ENCODE results near the gene OR51E2. TPM values are rescaled to one million over a fixed set of nuclear protein-coding genes. Genes with fewer than 3 reads are reported as not detected.

OR51E2 gene
- total and polyA plus RNA-seq, 2 experiments from 2014 or later: 0.30 to 0.57 TPM

GRCh38 chr11:4636136-4636535 is 61.5 kb downstream of the OR51E2 start:
- Histone ChIP-seq H3K79me2 (no peaks in the 10 kb centered on the region), H2AFZ (no peak overlapping the region), H3K4me2 (no peak overlapping the region), H4K20me1 (ENCODE audit: insufficient read depth, poor library complexity, severe bottlenecking) (no peaks in the 10 kb centered on the region), H3K4me3 (no peak overlapping the region), H3K9me3 (ENCODE audit: low read depth) (no peaks in the 10 kb centered on the region), H3K36me3 (replicated peaks; ENCODE audit: insufficient read depth, low read depth) (no peaks in the 10 kb centered on the region), H3K27me3 (no peaks in the 10 kb centered on the region), H3K9me2 (replicated peaks; ENCODE audit: insufficient read depth) (no peaks in the 10 kb centered on the region), H3K4me1 (ENCODE audit: insufficient read depth) (no peaks in the 10 kb centered on the region), H3K27ac (no peak overlapping the region)
- no peak for DNase-seq (ENCODE audit: low spot score)
- no peak for TF ChIP-seq EZH2 (IDR thresholded peaks at IDR 0.05; ENCODE audit: borderline replicate concordance)
- TF ChIP-seq, protein P1, sequence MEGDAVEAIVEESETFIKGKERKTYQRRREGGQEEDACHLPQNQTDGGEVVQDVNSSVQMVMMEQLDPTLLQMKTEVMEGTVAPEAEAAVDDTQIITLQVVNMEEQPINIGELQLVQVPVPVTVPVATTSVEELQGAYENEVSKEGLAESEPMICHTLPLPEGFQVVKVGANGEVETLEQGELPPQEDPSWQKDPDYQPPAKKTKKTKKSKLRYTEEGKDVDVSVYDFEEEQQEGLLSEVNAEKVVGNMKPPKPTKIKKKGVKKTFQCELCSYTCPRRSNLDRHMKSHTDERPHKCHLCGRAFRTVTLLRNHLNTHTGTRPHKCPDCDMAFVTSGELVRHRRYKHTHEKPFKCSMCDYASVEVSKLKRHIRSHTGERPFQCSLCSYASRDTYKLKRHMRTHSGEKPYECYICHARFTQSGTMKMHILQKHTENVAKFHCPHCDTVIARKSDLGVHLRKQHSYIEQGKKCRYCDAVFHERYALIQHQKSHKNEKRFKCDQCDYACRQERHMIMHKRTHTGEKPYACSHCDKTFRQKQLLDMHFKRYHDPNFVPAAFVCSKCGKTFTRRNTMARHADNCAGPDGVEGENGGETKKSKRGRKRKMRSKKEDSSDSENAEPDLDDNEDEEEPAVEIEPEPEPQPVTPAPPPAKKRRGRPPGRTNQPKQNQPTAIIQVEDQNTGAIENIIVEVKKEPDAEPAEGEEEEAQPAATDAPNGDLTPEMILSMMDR (IDR thresholded peaks at IDR 0.05; ENCODE audit: poor library complexity): no peak
- no peak for TF ChIP-seq EZH2phosphoT487 (IDR thresholded peaks at IDR 0.05; ENCODE audit: low read depth, severe bottlenecking, unreplicated experiment)
- 72% methylated on average over 2 of the region's 2 CpGs for WGBS (ENCODE audit: low lambda C conversion rate, missing lambda C conversion rate)

Other genes with a start within 250 kb of the OR51E2 start
- not detected in 2 replicates for gene OR52K2, start 248.6 kb downstream of the OR51E2 start, total RNA-seq
- not detected in 2 replicates for gene OR52K2, start 248.6 kb downstream of the OR51E2 start, polyA plus RNA-seq
- 0.04 and 0.07 TPM in 2 replicates for gene OR52K1, start 215.2 kb downstream of the OR51E2 start, total RNA-seq
- not detected in 2 replicates for gene OR52K1, start 215.2 kb downstream of the OR51E2 start, polyA plus RNA-seq
- gene OR52M1, start 152.7 kb downstream of the OR51E2 start, total RNA-seq: 0.27 TPM in 1 of 2 replicates, not detected in the other
- not detected in 2 replicates for gene OR52M1, start 152.7 kb downstream of the OR51E2 start, polyA plus RNA-seq
- gene OR52I2, start 116.1 kb downstream of the OR51E2 start, total RNA-seq: not detected in 2 replicates
- gene OR52I2, start 116.1 kb downstream of the OR51E2 start, polyA plus RNA-seq: not detected in 2 replicates
- not detected in 2 replicates for gene OR52I1, start 103.8 kb downstream of the OR51E2 start, total RNA-seq
- gene OR52I1, start 103.8 kb downstream of the OR51E2 start, polyA plus RNA-seq: not detected in 2 replicates
- 16.1 and 19.8 TPM in 2 replicates for gene TRIM68, start 89.6 kb downstream of the OR51E2 start, total RNA-seq
- gene TRIM68, start 89.6 kb downstream of the OR51E2 start, polyA plus RNA-seq: 5.9 and 8.3 TPM in 2 replicates
- gene OR51D1, start 60.4 kb downstream of the OR51E2 start, total RNA-seq: not detected in 2 replicates
- not detected in 2 replicates for gene OR51D1, start 60.4 kb downstream of the OR51E2 start, polyA plus RNA-seq
- gene OR51E1, start 53.9 kb downstream of the OR51E2 start, total RNA-seq: 1.2 and 1.3 TPM in 2 replicates
- 0.92 and 2.2 TPM in 2 replicates for gene OR51E1, start 53.9 kb downstream of the OR51E2 start, polyA plus RNA-seq
- gene MMP26, start 6.9 kb upstream of the OR51E2 start, total RNA-seq: not detected in 2 replicates
- gene MMP26, start 6.9 kb upstream of the OR51E2 start, polyA plus RNA-seq: not detected in 2 replicates
- gene OR51F1, start 72.1 kb upstream of the OR51E2 start, total RNA-seq: not detected in 2 replicates
- not detected in 2 replicates for gene OR51F1, start 72.1 kb upstream of the OR51E2 start, polyA plus RNA-seq
- gene OR52R1, start 106.5 kb upstream of the OR51E2 start, total RNA-seq: not detected in 2 replicates
- not detected in 2 replicates for gene OR52R1, start 106.5 kb upstream of the OR51E2 start, polyA plus RNA-seq
- gene OR51F2, start 123.5 kb upstream of the OR51E2 start, total RNA-seq: not detected in 2 replicates
- gene OR51F2, start 123.5 kb upstream of the OR51E2 start, polyA plus RNA-seq: not detected in 2 replicates
- gene OR51S1, start 151.4 kb upstream of the OR51E2 start, total RNA-seq: not detected in 2 replicates
- gene OR51S1, start 151.4 kb upstream of the OR51E2 start, polyA plus RNA-seq: not detected in 2 replicates
- not detected in 2 replicates for gene OR51T1, start 184.0 kb upstream of the OR51E2 start, total RNA-seq
- gene OR51T1, start 184.0 kb upstream of the OR51E2 start, polyA plus RNA-seq: not detected in 2 replicates
- gene OR51A7, start 205.9 kb upstream of the OR51E2 start, total RNA-seq: not detected in 2 replicates
- gene OR51A7, start 205.9 kb upstream of the OR51E2 start, polyA plus RNA-seq: not detected in 2 replicates
- not detected in 2 replicates for gene OR51G2, start 221.5 kb upstream of the OR51E2 start, total RNA-seq
- not detected in 2 replicates for gene OR51G2, start 221.5 kb upstream of the OR51E2 start, polyA plus RNA-seq
- not detected in 2 replicates for gene OR51G1, start 226.5 kb upstream of the OR51E2 start, total RNA-seq
- not detected in 2 replicates for gene OR51G1, start 226.5 kb upstream of the OR51E2 start, polyA plus RNA-seq
- gene OR51A4, start 249.8 kb upstream of the OR51E2 start, total RNA-seq: not detected in 2 replicates
- not detected in 2 replicates for gene OR51A4, start 249.8 kb upstream of the OR51E2 start, polyA plus RNA-seq